Liver (tissue), 9 donors: ENCODE data around the gene PSMG2. TPM values are rescaled to one million over a fixed set of nuclear protein-coding genes. Genes with fewer than 3 reads are reported as not detected.

ENCODE experiments used
- DNase-seq: peaks from one replicate; pipeline ENCODE4 v3.0.0-alpha.2; 2017; ENCODE audit warnings: low spot score
- H3K27ac ChIP-seq, 2 donors: one replicate each; pipeline ENCODE4 v1.7.0; 2013; ENCODE audit warnings: inconsistent platforms in 2 of 2, low read length in 2 of 2, control low read depth in 1 of 2, low read depth in 1 of 2, mild to moderate bottlenecking in 1 of 2
- H3K27me3 ChIP-seq, 4 donors: one replicate each; pipeline versions ENCODE4 v1.6.1 to v1.7.0; 2013; ENCODE audit warnings: low read length in 3 of 4, inconsistent platforms in 1 of 4, mild to moderate bottlenecking in 1 of 4, moderate library complexity in 1 of 4; ENCODE audit not compliant: control insufficient read depth in 4 of 4, insufficient read depth in 4 of 4
- H3K36me3 ChIP-seq, 4 donors: one replicate each; pipeline versions ENCODE4 v1.6.1 to v1.7.0; 2013; ENCODE audit warnings: low read length in 3 of 4, mild to moderate bottlenecking in 3 of 4, low read depth in 1 of 4, moderate library complexity in 1 of 4; ENCODE audit not compliant: control insufficient read depth in 4 of 4, insufficient read depth in 3 of 4
- H3K4me1 ChIP-seq, 4 donors: one replicate each; pipeline versions ENCODE4 v1.6.1 to v1.7.0; 2013; ENCODE audit warnings: low read length in 3 of 4, mild to moderate bottlenecking in 3 of 4, moderate library complexity in 1 of 4; ENCODE audit not compliant: control insufficient read depth in 4 of 4, insufficient read depth in 4 of 4
- H3K4me3 ChIP-seq, 3 donors: one replicate each; pipeline versions ENCODE4 v1.6.1 to v1.7.0; 2013; ENCODE audit warnings: low read length in 3 of 3, control low read depth in 1 of 3, low read depth in 1 of 3, mild to moderate bottlenecking in 1 of 3
- H3K9ac ChIP-seq, 2 donors: one replicate each; pipeline ENCODE4 v1.7.0; 2013; ENCODE audit warnings: low read length in 2 of 2, mild to moderate bottlenecking in 2 of 2, moderate library complexity in 2 of 2, control low read depth in 1 of 2, low read depth in 1 of 2
- H3K9me3 ChIP-seq, 4 donors: one replicate each; pipeline versions ENCODE4 v1.6.1 to v1.7.0; 2013; ENCODE audit warnings: low read length in 3 of 4; ENCODE audit not compliant: control insufficient read depth in 4 of 4
- ATF3 ChIP-seq: IDR thresholded peaks from 2 replicates; pipeline ENCODE4 v1.6.1; 2016; ENCODE audit warnings: antibody characterized with exemption
- CTCF ChIP-seq: fragments of 150-350 bp; IDR thresholded peaks from 2 replicates; pipeline ENCODE4 v1.5.1; 2017; ENCODE audit warnings: improper control_type of control experiment, low read depth, low read length; ENCODE audit not compliant: missing input control
- EGR1 ChIP-seq, 2 donors: IDR thresholded peaks; 2 replicates each; pipeline ENCODE4 v1.6.1; 2016 to 2018; ENCODE audit warnings: antibody characterized with exemption in 2 of 2, low read depth in 2 of 2
- FOXA1 ChIP-seq: IDR thresholded peaks from 2 replicates; pipeline ENCODE4 v1.6.1; 2016; ENCODE audit warnings: antibody characterized with exemption
- FOXA2 ChIP-seq: IDR thresholded peaks from 2 replicates; pipeline ENCODE4 v1.6.1; 2016; ENCODE audit warnings: antibody characterized with exemption
- GABPA ChIP-seq, 2 donors: IDR thresholded peaks in 1 of 2; conservative IDR thresholded peaks in 1 of 2; 2 replicates each; pipeline ENCODE4 v1.6.1; 2016; ENCODE audit warnings: antibody characterized with exemption in 2 of 2, mild to moderate bottlenecking in 1 of 2, moderate library complexity in 1 of 2
- HNF4A ChIP-seq, 2 donors: conservative IDR thresholded peaks; 2 replicates each; pipeline ENCODE4 v1.6.1; 2016; ENCODE audit warnings: antibody characterized with exemption in 2 of 2, mild to moderate bottlenecking in 2 of 2
- HNF4G ChIP-seq: IDR thresholded peaks from 2 replicates; pipeline ENCODE4 v1.6.1; 2016; ENCODE audit warnings: antibody characterized with exemption
- JUND ChIP-seq, 2 donors: IDR thresholded peaks; 2 replicates each; pipeline ENCODE4 v1.6.1; 2016; ENCODE audit warnings: antibody characterized with exemption in 2 of 2
- MAX ChIP-seq: IDR thresholded peaks from 2 replicates; pipeline ENCODE4 v1.6.1; 2016; ENCODE audit warnings: antibody characterized with exemption
- NR2F2 ChIP-seq: IDR thresholded peaks from 2 replicates; pipeline ENCODE4 v1.6.1; 2016; ENCODE audit warnings: antibody characterized with exemption
- RAD21 ChIP-seq, 2 donors: IDR thresholded peaks; 2 replicates each; pipeline ENCODE4 v1.6.1; 2016; ENCODE audit warnings: antibody characterized with exemption in 2 of 2, mild to moderate bottlenecking in 2 of 2
- REST ChIP-seq: IDR thresholded peaks from 2 replicates; pipeline ENCODE4 v1.6.1; 2016; ENCODE audit warnings: antibody characterized with exemption, mild to moderate bottlenecking
- RXRA ChIP-seq, 2 donors: IDR thresholded peaks; 2 replicates each; pipeline ENCODE4 v1.6.1; 2017 to 2018; ENCODE audit warnings: antibody characterized with exemption in 2 of 2, mild to moderate bottlenecking in 1 of 2
- SP1 ChIP-seq: IDR thresholded peaks from 2 replicates; pipeline ENCODE4 v1.6.1; 2018; ENCODE audit warnings: antibody characterized with exemption, mild to moderate bottlenecking
- TAF1 ChIP-seq: conservative IDR thresholded peaks from 2 replicates; pipeline ENCODE4 v1.6.1; 2016; ENCODE audit warnings: antibody characterized with exemption, mild to moderate bottlenecking
- YY1 ChIP-seq: IDR thresholded peaks from 2 replicates; pipeline ENCODE4 v1.6.1; 2016; ENCODE audit warnings: antibody characterized with exemption, mild to moderate bottlenecking
- ZBTB33 ChIP-seq: IDR thresholded peaks from 2 replicates; pipeline ENCODE4 v1.6.1; 2016; ENCODE audit warnings: antibody characterized with exemption
- WGBS: extraction: QIAGEN DNeasy Blood & Tissue Kit; methylation state at CpG from one replicate; pipeline ENCODE4 v1.1.7; 2013; 5-methylcytosine and 5-hydroxymethylcytosine counted together
- polyA plus RNA-seq, 2 donors: library from polyadenylated mRNA; stranded (reverse) in 1 of 2; unstranded in 1 of 2; fragments of 200-250 nt in 1 of 2; fragments of >200 nt in 1 of 2; fragmentation: Nextera tagmentation in 1 of 2; extraction: Ambion mirVana in 1 of 2; gene quantifications; one replicate each; pipeline versions ENCODE4 v1.2.1 to v1.2.3, GENCODE V29; 2013 to 2015
- total RNA-seq, 2 donors: library from RNA; depleted of rRNA; stranded (reverse); fragments of >200 nt; gene quantifications; one replicate each; pipeline ENCODE4 v1.2.3, GENCODE V29; 2014
- donor health status: healthy.
- donor health status: healthy.
- donor health status: healthy.
- donor health status: healthy.
- donor health status: healthy.

PSMG2 gene
- total and polyA plus RNA-seq, 4 donors, result 24.2 to 48.0 (median 36.6) TPM

GRCh38 chr18:12658426-12659138 is 44.3 kb upstream of the PSMG2 start:
- peak; percentile 42 for DNase-seq
- H3K9ac ChIP-seq, result peak overlapping the region in 1 of 2 donors; percentile 36
- H3K27me3 ChIP-seq, result no peaks in the 10 kb centered on the region
- no peaks in the 10 kb centered on the region for H3K36me3 ChIP-seq
- peaks cover 0 to 10% (median 6%) of the 10 kb centered on the region in 4 donors for H3K4me1 ChIP-seq
- WGBS, result 31% methylated on average over 42 of the region's 42 CpGs
- peak overlapping the region; percentile 79 to 88 for H3K27ac ChIP-seq
- no peak for TF ChIP-seq JUND (IDR thresholded peaks at IDR 0.05)
- no peak for TF ChIP-seq GABPA (IDR thresholded peaks at IDR 0.05 in 1 of 2, conservative IDR thresholded peaks at IDR 0.05 in 1 of 2)
- TF ChIP-seq FOXA1, result no peak
- no peak for TF ChIP-seq EGR1 (IDR thresholded peaks at IDR 0.05; ENCODE audit: low read depth in 2 of 2)
- TF ChIP-seq NR2F2, result no peak
- TF ChIP-seq RXRA (IDR thresholded peaks at IDR 0.05), result no peak
- TF ChIP-seq REST, result no peak
- TF ChIP-seq ZBTB33, result no peak
- no peak for TF ChIP-seq MAX
- TF ChIP-seq RAD21 (IDR thresholded peaks at IDR 0.05), result no peak
- TF ChIP-seq TAF1, result no peak
- no peak for TF ChIP-seq HNF4G
- no peak for TF ChIP-seq FOXA2
- no peak for TF ChIP-seq HNF4A (conservative IDR thresholded peaks at IDR 0.05)
- TF ChIP-seq SP1, result no peak
- no peak for TF ChIP-seq CTCF
- TF ChIP-seq YY1, result no peak
- TF ChIP-seq ATF3, result no peak
- peak overlapping the region in 2 of 3 donors; percentile 64 to 91 for H3K4me3 ChIP-seq
- H3K9me3 ChIP-seq, result no peaks in the 10 kb centered on the region
